Activated CD4-positive, alpha-beta memory T cell treated with anti-CD3 and anti-CD28 coated beads for 36 hours (primary cell): Measurements from ENCODE around the gene ADAMTS12. TPM values are rescaled to one million over a fixed set of nuclear protein-coding genes. Genes with fewer than 3 reads are reported as not detected.

Source experiments
- CTCF ChIA-PET: fragments of 350-600 bp; sonication (Branson Sonifier 250); formaldehyde crosslinking; loops from one replicate; lab custom pipeline; 2021; ENCODE audit warnings: antibody characterized with exemption, inconsistent platforms; lab: Charles Lee
- POLR2A ChIA-PET: fragments of 350-600 bp; sonication (Branson Sonifier 250); formaldehyde crosslinking; loops from one replicate; lab custom pipeline; 2021; ENCODE audit warnings: antibody characterized with exemption; lab: Charles Lee
- DNase-seq: peaks from one replicate; pipeline ENCODE4 v3.0.0-alpha.2; 2020
- H3K27ac Mint-ChIP-seq: one replicate; pipeline ENCODE4 v1.8.0; 2021; ENCODE audit warnings: mixed read lengths
- H3K27me3 Mint-ChIP-seq: one replicate; pipeline ENCODE4 v1.8.0; 2021; ENCODE audit warnings: mixed read lengths
- H3K36me3 Mint-ChIP-seq: one replicate; pipeline ENCODE4 v1.8.0; 2021; ENCODE audit warnings: mixed read lengths
- H3K4me1 Mint-ChIP-seq: one replicate; pipeline ENCODE4 v1.8.0; 2021; ENCODE audit warnings: low read depth, mixed read lengths
- H3K4me3 Mint-ChIP-seq: one replicate; pipeline ENCODE4 v1.8.0; 2021; ENCODE audit warnings: mild to moderate bottlenecking, mixed read lengths
- H3K9me3 Mint-ChIP-seq: one replicate; pipeline ENCODE4 v1.8.0; 2021; ENCODE audit warnings: mixed read lengths
- intact Hi-C: fragments of 100-400 bp; cut with micrococcal nuclease; formaldehyde crosslinking; loops from one replicate; pipeline ENCODE4 v1.15.1; 2023
- total RNA-seq, 2 experiments: library from RNA; stranded (reverse); gene quantifications; one replicate each; pipeline ENCODE4 v1.2.3, GENCODE V29; 2021

ADAMTS12 gene
- total RNA-seq, 2 experiments from 2014 or later: not detected

DNA sequence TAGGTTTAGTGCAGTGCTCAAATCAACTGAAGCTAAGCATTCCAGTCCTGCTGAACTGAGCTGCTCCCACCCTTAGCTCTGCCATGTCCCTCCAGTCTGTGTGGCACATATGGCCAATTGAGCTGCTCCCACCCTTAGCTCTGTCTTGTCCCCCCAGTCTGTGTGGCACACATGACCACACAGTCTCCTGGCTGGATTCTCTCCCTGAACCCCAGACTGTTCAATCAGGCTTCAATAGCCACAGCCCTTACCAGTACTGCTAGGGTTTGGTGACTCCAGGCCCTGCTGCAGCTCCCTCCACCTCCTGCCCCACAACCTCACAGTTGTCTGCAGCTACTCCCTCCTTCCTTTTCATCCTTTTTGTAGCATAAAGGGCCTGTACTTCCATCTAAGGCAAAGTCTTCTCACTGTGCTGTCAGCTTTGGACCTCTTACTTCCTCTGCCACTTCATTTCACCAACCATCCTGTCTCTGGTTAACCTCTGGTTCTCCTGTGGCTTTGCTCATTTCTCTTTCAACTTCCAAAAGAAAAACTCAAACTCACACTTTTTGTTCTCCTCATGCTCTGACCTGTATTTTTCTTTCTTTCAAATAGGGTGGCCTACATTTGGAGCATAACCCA lies 50.8 kb downstream of the ADAMTS12 start:
- Mint-ChIP-seq H3K4me3 (no peak overlapping the region), H3K4me1 (peaks cover 16% of the 10 kb centered on the region), H3K27ac (no peak overlapping the region), H3K27me3 (no peaks in the 10 kb centered on the region), H3K9me3 (peaks cover 8% of the 10 kb centered on the region), H3K36me3 (no peaks in the 10 kb centered on the region)
- DNase-seq: peak; percentile 10
- POLR2A ChIA-PET: no interaction called here
- CTCF ChIA-PET: no interaction called here
- intact Hi-C loops: loop anchor here (2.0 kb wide), 1 partner anchor 16 kb away; no protein-coding TSS in a partner anchor

DNA sequence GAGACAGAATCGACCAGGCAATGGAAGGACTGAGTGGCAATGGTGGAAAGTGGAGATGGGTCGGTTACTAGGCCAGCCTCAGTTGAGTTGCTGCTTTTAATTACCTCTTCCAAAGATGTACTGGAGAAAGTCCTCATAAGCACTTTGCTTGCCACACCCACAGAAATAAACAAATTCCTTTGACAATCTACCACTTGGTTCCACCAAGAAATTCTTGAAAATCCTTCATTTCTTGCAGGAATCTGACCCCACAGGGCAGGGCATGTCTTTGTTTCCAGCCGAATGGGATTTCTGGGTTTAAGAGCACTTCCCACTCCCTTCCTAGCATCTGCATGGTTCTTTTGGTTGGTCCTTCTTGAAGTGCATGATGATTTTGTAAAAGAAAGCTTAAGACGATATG lies 54.5 kb downstream of the ADAMTS12 start:
- H3K27me3 Mint-ChIP-seq: no peaks in the 10 kb centered on the region
- POLR2A ChIA-PET: no interaction called here
- intact Hi-C loops: no loop called here
- no peaks in the 10 kb centered on the region for H3K9me3 Mint-ChIP-seq
- H3K4me3 Mint-ChIP-seq: no peak overlapping the region
- DNase-seq: no peak
- peaks cover 16% of the 10 kb centered on the region for H3K4me1 Mint-ChIP-seq
- CTCF ChIA-PET: no interaction called here
- no peaks in the 10 kb centered on the region for H3K36me3 Mint-ChIP-seq
- no peak overlapping the region for H3K27ac Mint-ChIP-seq

DNA sequence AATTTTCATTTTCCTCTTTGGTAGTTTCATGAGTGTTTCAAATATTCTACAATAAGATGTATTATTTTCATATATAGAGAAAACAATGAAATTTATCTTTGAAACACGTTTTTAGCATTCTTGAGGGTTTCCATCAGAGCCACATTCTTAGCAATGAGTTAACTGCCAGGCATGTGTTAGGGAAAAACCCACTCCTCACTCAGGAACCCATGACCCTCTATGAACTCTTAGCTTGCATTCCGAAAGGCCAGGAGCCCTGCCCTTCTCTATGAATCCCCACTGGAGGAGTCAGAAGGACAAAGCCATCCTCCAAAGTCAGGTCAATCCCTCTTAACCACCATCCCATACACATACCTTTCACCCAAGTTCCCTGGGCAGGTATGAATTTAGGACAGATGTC lies 57.5 kb downstream of the ADAMTS12 start:
- Mint-ChIP-seq H3K4me3 (no peak overlapping the region), H3K9me3 (no peaks in the 10 kb centered on the region), H3K4me1 (no peaks in the 10 kb centered on the region), H3K27me3 (no peaks in the 10 kb centered on the region), H3K36me3 (no peaks in the 10 kb centered on the region), H3K27ac (no peak overlapping the region)
- POLR2A ChIA-PET: no interaction called here
- no peak for DNase-seq
- intact Hi-C loops: no loop called here
- CTCF ChIA-PET: no interaction called here

DNA sequence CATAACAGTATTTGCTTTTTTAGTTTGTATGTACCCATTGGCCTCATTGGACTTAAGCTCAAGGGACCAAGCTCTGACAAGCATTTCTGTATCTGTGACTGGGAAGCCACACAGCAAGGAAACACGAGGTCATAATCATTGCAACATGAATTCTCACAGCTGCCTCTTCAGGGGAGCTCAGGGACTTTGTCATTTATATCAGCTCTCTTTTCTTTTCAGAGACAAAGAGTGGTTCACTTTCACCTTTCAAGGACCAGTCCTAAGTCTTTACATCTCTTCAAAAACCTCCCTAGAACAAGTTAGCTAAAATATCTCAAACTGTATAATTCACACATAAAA lies 58.6 kb downstream of the ADAMTS12 start:
- no peaks in the 10 kb centered on the region for H3K36me3 Mint-ChIP-seq
- intact Hi-C loops: no loop called here

DNA sequence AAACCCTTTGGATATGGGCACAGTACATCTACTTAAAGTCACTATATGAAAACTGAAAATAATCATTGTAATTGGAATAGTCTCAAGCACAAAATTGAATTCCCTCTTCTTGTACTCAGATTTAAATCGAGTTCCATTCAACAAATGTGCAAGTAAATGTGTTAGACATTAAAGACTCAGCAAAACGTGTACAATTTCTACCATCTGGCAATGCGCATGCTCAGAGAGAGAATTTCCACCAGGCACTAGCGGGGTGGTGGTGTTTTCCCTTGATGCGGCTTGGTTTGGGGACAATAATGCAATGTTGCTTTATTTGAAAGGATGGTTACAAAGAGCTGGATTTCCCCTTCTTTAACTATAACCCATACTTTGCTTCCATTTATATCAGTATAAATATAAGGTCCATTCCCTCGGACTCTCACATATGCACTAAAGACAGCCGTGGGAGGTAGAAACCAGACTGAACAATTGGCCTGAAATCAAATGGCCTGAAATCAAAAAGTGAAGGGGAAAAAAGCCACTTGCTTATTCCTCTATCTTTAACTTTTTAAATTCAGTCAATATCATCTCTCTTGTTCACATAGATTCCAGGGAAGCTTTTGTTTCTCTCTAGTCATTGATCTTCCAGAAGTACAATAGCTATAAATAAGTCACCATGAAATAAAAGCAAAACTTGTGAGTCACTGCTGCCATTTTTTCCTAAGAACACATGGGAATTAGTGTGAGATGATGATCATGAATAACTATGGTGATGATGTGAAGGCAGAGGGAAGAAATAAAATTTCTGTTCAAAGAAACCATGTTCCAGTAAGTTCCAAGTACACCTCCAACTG lies 59.2 kb downstream of the ADAMTS12 start:
- POLR2A ChIA-PET: no interaction called here
- H3K4me1 Mint-ChIP-seq: no peaks in the 10 kb centered on the region
- H3K27me3 Mint-ChIP-seq: no peaks in the 10 kb centered on the region
- DNase-seq: no peak
- H3K36me3 Mint-ChIP-seq: no peaks in the 10 kb centered on the region
- H3K4me3 Mint-ChIP-seq: no peak overlapping the region
- CTCF ChIA-PET: no interaction called here
- no peak overlapping the region for H3K27ac Mint-ChIP-seq
- no peaks in the 10 kb centered on the region for H3K9me3 Mint-ChIP-seq
- intact Hi-C loops: no loop called here

More for the DNA sequence above, 58.6 kb downstream of the ADAMTS12 start:
- Mint-ChIP-seq H3K4me1 (no peaks in the 10 kb centered on the region), H3K4me3 (no peak overlapping the region), H3K27me3 (no peaks in the 10 kb centered on the region), H3K27ac (no peak overlapping the region), H3K9me3 (no peaks in the 10 kb centered on the region)
- no peak for DNase-seq
- POLR2A ChIA-PET: no interaction called here
- CTCF ChIA-PET: no interaction called here

DNA sequence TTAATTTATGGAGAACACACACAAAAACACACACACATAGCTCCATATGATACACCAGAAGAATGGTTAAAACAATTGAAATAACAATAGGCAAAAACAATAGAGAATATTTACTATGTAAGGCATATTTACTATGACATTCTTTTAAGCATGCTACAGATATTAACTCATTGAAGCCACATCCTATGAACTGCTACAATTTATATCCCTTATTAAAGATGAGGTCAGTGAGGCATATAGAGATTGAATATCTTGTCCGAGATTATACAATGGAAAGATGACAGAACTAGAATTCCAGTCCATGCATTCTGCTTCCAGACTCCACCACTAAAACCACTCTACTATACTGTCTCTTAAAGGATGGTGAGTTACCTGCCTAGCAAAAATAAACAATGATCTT lies 60.7 kb downstream of the ADAMTS12 start:
- ChIA-PET POLR2A (no interaction called here), CTCF (no interaction called here)
- no peak for DNase-seq
- H3K27ac Mint-ChIP-seq: no peak overlapping the region
- no peak overlapping the region for H3K4me3 Mint-ChIP-seq
- H3K27me3 Mint-ChIP-seq: no peaks in the 10 kb centered on the region
- no peaks in the 10 kb centered on the region for H3K9me3 Mint-ChIP-seq
- H3K4me1 Mint-ChIP-seq: no peaks in the 10 kb centered on the region
- intact Hi-C loops: no loop called here
- no peaks in the 10 kb centered on the region for H3K36me3 Mint-ChIP-seq

DNA sequence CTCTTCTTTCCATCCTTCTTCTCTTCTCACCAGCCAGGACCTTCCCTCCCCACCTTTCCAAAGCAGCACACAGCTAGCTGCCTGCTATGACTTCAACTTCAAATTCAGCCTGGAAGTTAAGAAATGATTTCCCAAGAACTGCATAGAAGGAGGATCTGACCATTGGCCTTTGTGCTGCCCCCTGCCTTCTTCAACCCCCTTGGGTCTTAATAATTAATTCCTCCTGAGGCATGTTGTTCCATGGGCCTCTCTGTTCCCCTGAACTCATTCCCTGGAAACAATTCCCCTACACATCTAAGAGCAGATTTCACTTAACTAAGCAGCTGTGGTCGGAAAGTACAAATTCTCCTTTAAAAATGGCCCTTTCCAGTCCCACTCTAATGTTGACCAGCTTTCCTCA lies 62.4 kb downstream of the ADAMTS12 start:
- DNase-seq: no peak
- Mint-ChIP-seq H3K36me3 (no peaks in the 10 kb centered on the region), H3K27me3 (no peaks in the 10 kb centered on the region), H3K9me3 (no peaks in the 10 kb centered on the region), H3K27ac (no peak overlapping the region), H3K4me1 (no peaks in the 10 kb centered on the region), H3K4me3 (no peak overlapping the region)
- ChIA-PET POLR2A (no interaction called here), CTCF (no interaction called here)
- intact Hi-C loops: no loop called here

DNA sequence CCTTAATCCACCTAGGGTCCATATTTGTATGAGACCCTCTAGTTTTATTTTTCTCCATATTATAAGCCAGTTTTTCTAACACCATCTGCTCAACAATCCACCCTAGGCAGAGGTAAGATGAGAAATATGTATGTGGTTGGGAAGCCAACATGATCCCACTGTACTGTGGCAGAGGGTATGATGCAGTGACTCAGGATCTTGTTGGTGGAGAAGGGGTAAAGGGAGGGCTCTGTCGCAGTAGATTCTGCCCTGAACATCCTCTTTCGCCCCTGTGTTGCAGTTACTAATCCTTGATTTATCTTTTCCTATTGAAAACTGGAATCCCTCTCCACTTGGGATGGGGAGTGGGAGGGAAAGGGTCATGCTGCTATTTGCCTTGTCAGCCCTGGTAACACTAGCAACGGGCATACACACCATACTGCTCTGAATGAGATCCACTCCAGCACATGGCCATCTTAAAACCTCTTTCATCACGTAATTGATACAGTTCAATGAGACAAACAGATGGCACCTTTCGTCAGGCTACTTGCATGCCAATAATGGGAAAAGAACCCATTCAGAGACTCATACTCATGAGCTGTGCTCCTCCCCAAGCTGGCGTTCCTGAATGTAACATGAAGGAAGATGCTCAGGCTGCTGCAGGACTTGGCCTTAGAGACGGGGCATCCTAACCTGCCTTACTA lies 63.0 kb downstream of the ADAMTS12 start:
- intact Hi-C loops: no loop called here
- Mint-ChIP-seq H3K9me3 (no peaks in the 10 kb centered on the region), H3K36me3 (no peaks in the 10 kb centered on the region), H3K27ac (no peak overlapping the region), H3K4me1 (no peaks in the 10 kb centered on the region), H3K4me3 (no peak overlapping the region), H3K27me3 (no peaks in the 10 kb centered on the region)
- ChIA-PET POLR2A (no interaction called here), CTCF (no interaction called here)
- DNase-seq: no peak

DNA sequence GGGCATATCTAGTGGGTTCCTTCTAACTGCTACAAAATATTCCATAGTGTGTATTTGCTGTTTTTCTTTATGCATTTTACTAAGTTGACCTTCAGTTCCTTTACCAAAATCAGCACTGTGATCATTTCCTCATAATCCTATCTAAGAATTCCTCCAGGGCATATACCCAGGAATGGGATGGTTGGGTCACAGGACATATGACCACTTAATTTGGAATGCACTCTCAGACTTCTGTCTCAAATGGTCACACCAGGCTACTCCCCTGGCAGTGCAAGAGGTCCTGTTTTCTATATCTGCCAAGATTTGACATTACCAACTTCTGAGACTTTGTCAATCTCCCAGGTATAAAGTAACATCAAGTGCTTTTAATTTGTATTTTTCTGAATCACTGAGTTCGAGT lies 63.9 kb downstream of the ADAMTS12 start:
- CTCF ChIA-PET: no interaction called here
- no peak overlapping the region for H3K27ac Mint-ChIP-seq

DNA sequence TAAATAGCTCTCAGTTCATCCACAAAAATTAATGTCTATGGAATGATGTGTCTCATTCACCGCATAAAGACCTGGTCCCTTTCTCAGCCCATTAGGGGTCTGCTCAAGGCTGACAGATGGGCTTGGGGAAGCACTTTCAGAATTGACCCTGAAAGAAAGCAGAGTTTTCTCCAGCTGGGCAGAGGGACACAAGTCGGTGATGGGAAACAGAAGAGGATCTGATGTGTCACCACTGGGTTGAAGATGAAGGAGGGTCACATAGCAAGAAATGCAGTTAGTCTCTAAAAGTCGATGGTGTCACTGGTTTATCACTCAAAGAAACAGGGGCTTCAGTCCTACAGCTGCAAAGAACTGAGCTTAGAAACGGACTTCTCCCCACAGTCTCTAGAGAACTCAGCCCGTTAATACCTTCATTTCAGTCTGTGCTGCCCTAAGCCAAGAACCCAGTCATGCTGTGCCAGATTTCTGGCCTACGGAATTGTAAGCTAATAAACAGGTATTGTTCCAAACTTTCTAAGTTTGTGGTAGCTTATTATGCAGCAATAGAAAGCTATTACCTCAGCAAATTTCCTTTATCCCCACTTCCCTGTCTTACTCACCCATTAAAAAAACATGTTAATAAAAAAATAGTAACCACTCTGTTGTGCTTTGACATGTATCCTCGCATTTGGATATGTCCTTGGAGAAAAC lies 64.6 kb downstream of the ADAMTS12 start:
- intact Hi-C loops: no loop called here
- ChIA-PET POLR2A (no interaction called here), CTCF (no interaction called here)
- Mint-ChIP-seq H3K27ac (no peak overlapping the region), H3K9me3 (no peaks in the 10 kb centered on the region), H3K4me3 (no peak overlapping the region), H3K4me1 (no peaks in the 10 kb centered on the region), H3K27me3 (no peaks in the 10 kb centered on the region), H3K36me3 (no peaks in the 10 kb centered on the region)
- DNase-seq: no peak

More for the DNA sequence above, 63.9 kb downstream of the ADAMTS12 start:
- Mint-ChIP-seq H3K27me3 (no peaks in the 10 kb centered on the region), H3K9me3 (no peaks in the 10 kb centered on the region), H3K4me1 (no peaks in the 10 kb centered on the region), H3K4me3 (no peak overlapping the region), H3K36me3 (no peaks in the 10 kb centered on the region)
- no peak for DNase-seq
- intact Hi-C loops: no loop called here
- POLR2A ChIA-PET: no interaction called here

DNA sequence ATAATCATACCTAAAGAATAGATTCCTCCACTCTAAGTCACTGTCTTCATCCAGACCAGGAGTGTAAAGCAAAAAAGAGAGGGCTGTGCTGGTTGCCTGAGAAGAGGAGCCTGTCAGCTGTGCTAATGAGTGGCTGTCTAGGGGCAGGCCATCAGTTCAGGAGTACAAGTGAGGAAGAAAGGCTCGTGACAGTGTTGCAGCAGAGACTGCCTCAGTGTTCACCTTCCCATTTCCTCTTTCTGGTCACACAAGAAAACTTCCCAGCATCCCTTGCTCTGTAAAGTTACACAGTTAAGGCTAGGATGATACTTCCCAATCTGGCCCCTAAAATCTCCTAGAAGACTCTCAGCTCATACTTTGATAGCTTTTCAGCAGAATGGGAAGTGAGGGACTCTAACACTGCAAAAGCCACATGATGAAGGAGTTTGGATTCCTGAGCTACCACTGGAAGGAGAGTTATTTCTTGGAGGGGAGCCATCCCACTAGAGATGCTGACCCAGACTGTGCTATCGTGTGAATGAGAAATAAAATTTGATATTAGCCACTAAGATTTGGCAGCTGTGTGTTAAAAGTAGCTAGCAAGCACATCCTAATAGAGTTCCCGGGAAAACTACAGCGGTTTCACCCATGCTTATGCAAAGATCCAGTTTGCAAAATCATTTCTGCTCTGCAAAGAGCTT lies 67.1 kb downstream of the ADAMTS12 start:
- ChIA-PET CTCF (no interaction called here), POLR2A (no interaction called here)
- no peak for DNase-seq
- no peaks in the 10 kb centered on the region for H3K4me1 Mint-ChIP-seq
- no peak overlapping the region for H3K4me3 Mint-ChIP-seq
- H3K27me3 Mint-ChIP-seq: peaks cover 2% of the 10 kb centered on the region
- H3K27ac Mint-ChIP-seq: no peak overlapping the region
- no peaks in the 10 kb centered on the region for H3K36me3 Mint-ChIP-seq
- intact Hi-C loops: no loop called here
- no peaks in the 10 kb centered on the region for H3K9me3 Mint-ChIP-seq

GRCh38 chr5:33817301-33817700 lies 74.5 kb downstream of the ADAMTS12 start:
- Mint-ChIP-seq H3K9me3 (peaks cover 4% of the 10 kb centered on the region), H3K36me3 (no peaks in the 10 kb centered on the region), H3K4me3 (no peak overlapping the region), H3K27me3 (peaks cover 3% of the 10 kb centered on the region), H3K27ac (no peak overlapping the region), H3K4me1 (peaks cover 2% of the 10 kb centered on the region)
- no peak for DNase-seq
- ChIA-PET CTCF (no interaction called here), POLR2A (no interaction called here)
- intact Hi-C loops: no loop called here
